Cardiac muscle cell (in vitro differentiated cells and primary cell): Measurements from ENCODE around the gene HS3ST6. TPM values are rescaled to one million over a fixed set of nuclear protein-coding genes. Genes with fewer than 3 reads are reported as not detected.
A peak's percentile ranks its signal among the peaks of the same experiment; 100 is the strongest.

ENCODE experiments used
- DNase-seq, 2 donors: peaks; one replicate each; pipeline versions ENCODE4 v3.0.0 to v3.0.0-alpha.2; 2010 to 2017; ENCODE audit warnings: low read depth in 1 of 2, low spot score in 1 of 2
- H3K27ac ChIP-seq: fragments of 200-600 bp; sonication (generic); 2 replicates; pipeline ENCODE4 v1.5.1; 2016
- H3K27me3 ChIP-seq: fragments of 200-600 bp; sonication (generic); 2 replicates; pipeline ENCODE4 v1.6.0; 2016; ENCODE audit warnings: control low read depth
- H3K36me3 ChIP-seq: fragments of 200-600 bp; sonication (generic); 2 replicates; pipeline ENCODE4 v1.5.1; 2016; ENCODE audit warnings: control low read depth
- H3K4me1 ChIP-seq: fragments of 200-600 bp; sonication (generic); 2 replicates; pipeline ENCODE4 v1.8.1; 2017; ENCODE audit warnings: low read depth, mild to moderate bottlenecking, mixed run types
- H3K4me3 ChIP-seq: fragments of 200-600 bp; sonication (generic); 2 replicates; pipeline ENCODE4 v1.5.1; 2016; ENCODE audit warnings: mild to moderate bottlenecking
- H3K9me3 ChIP-seq: fragments of 200-600 bp; sonication (generic); 2 replicates; pipeline ENCODE4 v1.5.1; 2017; ENCODE audit warnings: low read depth, mild to moderate bottlenecking, control low read depth
- CTCF ChIP-seq: IDR thresholded peaks from 2 replicates; pipeline ENCODE4 v1.5.1; 2012; ENCODE audit warnings: low read depth, mild to moderate bottlenecking, low read length
- polyA plus RNA-seq: library from polyadenylated mRNA; unstranded; fragments of >200 nt; fragmentation: Nextera tagmentation; extraction: Ambion mirVana; gene quantifications from 2 replicates; pipeline ENCODE4 v1.2.1, GENCODE V29; 2016
- total RNA-seq: library from RNA; depleted of rRNA; stranded (reverse); fragments of >200 nt; gene quantifications from 2 replicates; pipeline ENCODE4 v1.2.3, GENCODE V29; 2016

HS3ST6 gene
- total and polyA plus RNA-seq, 2 experiments from 2014 or later = not detected

GRCh38 chr16:1917665-1918350, 407 bp downstream of the HS3ST6 start:
- peaks cover 89% of the 10 kb centered on the region for H3K27me3 ChIP-seq
- H3K27ac ChIP-seq = no peak overlapping the region
- peak in 1 of 2 donors; percentile 30 for DNase-seq
- H3K4me3 ChIP-seq = peak overlapping the region; percentile 16
- TF ChIP-seq CTCF = no peak
- no peaks in the 10 kb centered on the region for H3K36me3 ChIP-seq
- H3K4me1 ChIP-seq = peaks cover 8% of the 10 kb centered on the region
- no peaks in the 10 kb centered on the region for H3K9me3 ChIP-seq

GRCh38 chr16:1917056-1917664, 1.1 kb downstream of the HS3ST6 start:
- peaks cover 82% of the 10 kb centered on the region for H3K27me3 ChIP-seq
- no peak for DNase-seq
- TF ChIP-seq CTCF = no peak

GRCh38 chr16:1916640-1916990, 1.6 kb downstream of the HS3ST6 start:
- Histone ChIP-seq H3K4me3 (no peak overlapping the region), H3K9me3 (no peaks in the 10 kb centered on the region), H3K27ac (no peak overlapping the region), H3K36me3 (no peaks in the 10 kb centered on the region), H3K4me1 (peaks cover 8% of the 10 kb centered on the region), H3K27me3 (peaks cover 77% of the 10 kb centered on the region)
- no peak for DNase-seq
- TF ChIP-seq CTCF = no peak

More at GRCh38 chr16:1917056-1917664, 1.1 kb downstream of the HS3ST6 start:
- no peak overlapping the region for H3K27ac ChIP-seq
- no peaks in the 10 kb centered on the region for H3K36me3 ChIP-seq
- no peaks in the 10 kb centered on the region for H3K9me3 ChIP-seq
- H3K4me1 ChIP-seq = peaks cover 8% of the 10 kb centered on the region
- H3K4me3 ChIP-seq = no peak overlapping the region

- no peak for TF ChIP-seq CTCF
- peaks cover 8% of the 10 kb centered on the region for H3K4me1 ChIP-seq
- no peak overlapping the region for H3K27ac ChIP-seq
- no peak for DNase-seq
- no peaks in the 10 kb centered on the region for H3K36me3 ChIP-seq
- H3K4me3 ChIP-seq = no peak overlapping the region
- H3K27me3 ChIP-seq = peaks cover 70% of the 10 kb centered on the region
- H3K9me3 ChIP-seq = no peaks in the 10 kb centered on the region
These were observed 2.2 kb downstream of the HS3ST6 start for GRCh38 chr16:1915732-1916639.

- Histone ChIP-seq H3K27me3 (peaks cover 60% of the 10 kb centered on the region), H3K27ac (no peak overlapping the region), H3K4me3 (no peak overlapping the region), H3K9me3 (no peaks in the 10 kb centered on the region), H3K36me3 (no peaks in the 10 kb centered on the region), H3K4me1 (peaks cover 8% of the 10 kb centered on the region)
- no peak for DNase-seq
- TF ChIP-seq CTCF = no peak
These were observed 3.2 kb downstream of the HS3ST6 start for GRCh38 chr16:1914988-1915387.
